Left ventricle myocardium inferior (tissue), 1 donor: Measurements from ENCODE around the gene STK32C. TPM values are rescaled to one million over a fixed set of nuclear protein-coding genes. Genes with fewer than 3 reads are reported as not detected.

ENCODE experiments used
- DNase-seq: peaks from one replicate; pipeline ENCODE4 v3.0.0-alpha.2; 2020
- H3K27ac ChIP-seq: fragments of 200-600 bp; replicated peaks from 2 replicates; pipeline ENCODE4 v1.8.0; 2021
- H3K27me3 ChIP-seq: fragments of 200-600 bp; 2 replicates; pipeline ENCODE4 v1.8.0; 2021; ENCODE audit warnings: low read depth
- H3K36me3 ChIP-seq: fragments of 200-600 bp; 2 replicates; pipeline ENCODE4 v1.8.0; 2021
- H3K4me1 ChIP-seq: fragments of 200-600 bp; 2 replicates; pipeline ENCODE4 v1.8.0; 2021
- H3K4me3 ChIP-seq: fragments of 200-600 bp; 2 replicates; pipeline ENCODE4 v1.8.0; 2021; ENCODE audit warnings: mild to moderate bottlenecking, moderate library complexity
- H3K9me3 ChIP-seq: fragments of 200-600 bp; replicated peaks from 2 replicates; pipeline ENCODE4 v1.8.0; 2021
- intact Hi-C: fragments of 100-400 bp; cut with micrococcal nuclease; formaldehyde crosslinking; loops from one replicate; pipeline ENCODE4 v1.11.0; 2022
- total RNA-seq: library from RNA; stranded (reverse); fragmentation: NEBNext Ultra II Directional; extraction: Animal tissue kit (Norgen Biotek cat#: 25700); gene quantifications from one replicate; pipeline ENCODE4 v1.2.1, GENCODE V29; 2021
- TF ChIP-seq, protein P1 (sequence below): fragments of 200-600 bp; IDR thresholded peaks from 2 replicates; pipeline ENCODE4 v1.8.0; 2021; ENCODE audit warnings: antibody characterized with exemption, mild to moderate bottlenecking, borderline replicate concordance
- donor health status: DM: no; HTN: yes; CAD: no; lungs with severe emphysema.

The STK32C gene
- total RNA-seq, 1 donor from 2014 or later, result 4.4 TPM

DNA sequence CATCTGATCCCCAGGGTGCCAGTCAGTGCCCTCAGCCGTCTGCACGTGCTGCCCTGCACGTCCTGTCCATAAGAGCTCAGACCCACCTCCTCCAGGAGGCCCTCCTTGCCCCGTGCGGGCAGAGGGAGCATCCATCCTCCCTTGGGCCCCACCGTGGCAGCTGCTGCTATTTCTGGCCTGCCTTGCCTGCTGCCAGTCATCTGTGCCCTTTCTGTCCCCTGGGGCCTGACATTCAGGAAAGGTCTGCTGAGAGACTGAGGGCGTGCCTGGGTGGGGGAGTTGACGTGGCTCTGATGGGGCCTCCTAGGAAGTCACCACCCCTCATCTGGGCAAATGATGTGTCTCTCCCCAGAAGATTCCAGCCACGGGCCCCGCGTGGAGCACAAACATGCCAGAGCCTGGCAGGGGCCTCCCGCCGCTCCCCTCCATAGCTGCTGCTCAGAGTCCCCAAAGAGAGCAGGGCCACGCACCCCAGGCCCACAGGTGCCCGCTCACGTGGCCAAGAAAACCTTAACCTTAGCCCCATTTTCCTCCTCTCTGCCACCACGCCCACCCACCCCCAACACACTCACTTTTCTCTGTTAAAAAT lies 99.2 kb downstream of the STK32C start:
- peak; percentile 65 for DNase-seq
- H3K27ac ChIP-seq, result peak overlapping the region; percentile 73
- intact Hi-C loops, result no loop called here
- H3K9me3 ChIP-seq, result peaks cover 10% of the 10 kb centered on the region
- H3K36me3 ChIP-seq, result peaks cover 6% of the 10 kb centered on the region
- H3K4me1 ChIP-seq, result peaks cover 22% of the 10 kb centered on the region
- TF ChIP-seq, protein P1, sequence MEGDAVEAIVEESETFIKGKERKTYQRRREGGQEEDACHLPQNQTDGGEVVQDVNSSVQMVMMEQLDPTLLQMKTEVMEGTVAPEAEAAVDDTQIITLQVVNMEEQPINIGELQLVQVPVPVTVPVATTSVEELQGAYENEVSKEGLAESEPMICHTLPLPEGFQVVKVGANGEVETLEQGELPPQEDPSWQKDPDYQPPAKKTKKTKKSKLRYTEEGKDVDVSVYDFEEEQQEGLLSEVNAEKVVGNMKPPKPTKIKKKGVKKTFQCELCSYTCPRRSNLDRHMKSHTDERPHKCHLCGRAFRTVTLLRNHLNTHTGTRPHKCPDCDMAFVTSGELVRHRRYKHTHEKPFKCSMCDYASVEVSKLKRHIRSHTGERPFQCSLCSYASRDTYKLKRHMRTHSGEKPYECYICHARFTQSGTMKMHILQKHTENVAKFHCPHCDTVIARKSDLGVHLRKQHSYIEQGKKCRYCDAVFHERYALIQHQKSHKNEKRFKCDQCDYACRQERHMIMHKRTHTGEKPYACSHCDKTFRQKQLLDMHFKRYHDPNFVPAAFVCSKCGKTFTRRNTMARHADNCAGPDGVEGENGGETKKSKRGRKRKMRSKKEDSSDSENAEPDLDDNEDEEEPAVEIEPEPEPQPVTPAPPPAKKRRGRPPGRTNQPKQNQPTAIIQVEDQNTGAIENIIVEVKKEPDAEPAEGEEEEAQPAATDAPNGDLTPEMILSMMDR, result no peak
- no peaks in the 10 kb centered on the region for H3K27me3 ChIP-seq
- H3K4me3 ChIP-seq, result no peak overlapping the region

DNA sequence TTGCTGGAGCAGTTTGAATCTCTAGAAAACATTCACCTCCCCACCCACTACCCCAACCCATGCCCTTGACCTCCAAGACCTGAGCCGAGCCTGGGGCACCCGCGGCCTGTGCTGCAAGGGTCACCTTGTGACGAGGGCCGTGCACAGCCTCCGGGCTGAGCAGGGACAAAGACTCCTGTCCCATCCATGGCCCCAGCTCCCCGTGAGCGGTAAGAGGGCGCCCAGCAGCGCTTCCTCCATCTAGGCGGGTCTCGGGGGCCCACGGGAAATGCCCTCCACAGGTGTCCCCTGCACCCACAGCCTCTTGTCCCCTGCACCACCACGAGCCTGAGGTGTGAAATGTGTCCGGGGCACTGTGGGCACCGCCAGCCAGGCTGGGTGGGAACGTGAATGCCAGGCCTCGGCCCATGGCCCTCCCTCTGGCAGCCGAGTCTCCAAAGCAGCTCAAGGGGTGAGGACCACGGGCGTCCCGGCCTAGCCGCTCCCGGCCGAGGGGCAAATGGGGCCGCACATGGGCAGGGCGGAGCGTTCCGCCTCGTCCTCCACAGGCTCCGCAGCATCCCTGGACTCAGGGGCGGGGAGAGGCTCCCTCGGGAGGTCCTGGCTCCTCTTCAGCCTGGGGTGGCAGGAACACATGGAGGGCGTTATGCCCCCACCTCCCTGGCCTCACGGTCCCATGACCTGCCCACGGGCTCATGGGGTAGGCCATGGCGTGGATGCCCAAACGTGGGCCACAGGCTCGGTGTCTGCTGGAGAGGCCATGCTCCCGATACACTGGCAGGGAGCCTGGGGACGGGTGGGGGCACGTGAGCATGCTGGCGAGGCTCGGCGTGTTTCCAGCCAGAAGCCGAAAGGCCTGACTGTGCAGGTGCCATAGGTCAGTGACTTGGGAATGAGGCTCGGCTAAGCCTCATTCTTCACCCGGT lies 100.0 kb downstream of the STK32C start:
- Histone ChIP-seq H3K4me1 (peaks cover 22% of the 10 kb centered on the region), H3K27ac (peak overlapping the region; percentile 73), H3K9me3 (peaks cover 2% of the 10 kb centered on the region), H3K27me3 (no peaks in the 10 kb centered on the region), H3K36me3 (peaks cover 6% of the 10 kb centered on the region), H3K4me3 (no peak overlapping the region)
- intact Hi-C loops, result no loop called here
- no peak for DNase-seq
- TF ChIP-seq, protein P1, result no peak

DNA sequence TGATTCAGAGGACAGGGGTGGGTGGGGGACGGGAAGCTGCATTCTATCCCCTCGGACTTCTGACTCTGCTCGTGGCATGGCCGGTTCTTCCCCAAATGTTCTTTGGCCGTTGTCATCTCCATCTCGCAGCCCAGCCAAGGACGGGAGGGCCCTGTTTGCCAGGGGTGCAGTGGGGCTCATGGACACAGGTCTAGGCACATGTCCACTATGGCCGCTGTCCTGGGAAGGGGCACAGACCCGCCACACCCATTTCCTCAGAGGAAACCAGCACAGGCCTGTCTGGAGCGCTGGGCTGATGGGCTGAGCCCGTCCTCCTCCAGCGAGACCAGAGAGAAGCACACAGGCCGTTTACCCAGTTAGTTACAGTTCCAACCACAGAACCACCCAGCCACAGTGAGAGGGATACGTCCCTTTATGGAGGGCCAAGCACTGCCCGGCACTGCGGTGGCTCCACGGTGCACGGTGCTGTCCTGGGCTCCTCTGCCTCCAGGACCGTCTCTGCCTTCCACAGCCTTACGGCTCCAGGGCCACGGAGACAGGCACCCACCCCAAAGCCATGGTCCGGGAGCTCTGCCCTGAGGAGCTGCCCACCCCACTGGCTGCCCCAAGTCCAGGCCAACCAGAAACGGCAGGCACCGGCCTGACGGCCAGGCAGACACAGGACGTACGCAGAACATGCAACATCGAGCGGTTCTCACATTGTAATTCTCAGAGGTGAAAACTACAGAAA lies 100.8 kb downstream of the STK32C start:
- H3K4me1 ChIP-seq, result peaks cover 22% of the 10 kb centered on the region
- no peak overlapping the region for H3K4me3 ChIP-seq
- H3K27me3 ChIP-seq, result no peaks in the 10 kb centered on the region
- H3K36me3 ChIP-seq, result peaks cover 14% of the 10 kb centered on the region
- intact Hi-C loops, result no loop called here
- TF ChIP-seq, protein P1, result no peak
- peak overlapping the region; percentile 73 for H3K27ac ChIP-seq
- no peaks in the 10 kb centered on the region for H3K9me3 ChIP-seq
- no peak for DNase-seq

DNA sequence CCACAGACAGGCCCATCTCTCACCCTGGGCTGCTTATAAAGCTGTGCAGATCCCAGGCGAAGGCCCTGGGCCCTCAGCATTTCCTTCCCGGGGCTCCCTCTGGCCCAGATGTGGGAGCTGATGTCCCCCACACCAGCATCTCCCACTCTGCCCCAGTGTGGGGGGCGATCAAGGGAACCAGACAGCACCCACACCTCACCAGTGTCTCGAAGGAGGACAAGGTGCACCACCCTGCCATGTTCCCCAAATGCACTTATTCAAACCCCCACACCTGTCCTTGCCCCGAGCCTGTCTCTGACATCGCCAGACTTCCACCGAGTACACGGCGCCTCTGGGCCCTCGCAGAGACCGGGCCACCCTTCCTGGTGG lies 101.4 kb downstream of the STK32C start:
- intact Hi-C loops, result no loop called here
- no peak for DNase-seq
- no peak overlapping the region for H3K4me3 ChIP-seq

More for the DNA sequence above, 101.4 kb downstream of the STK32C start:
- Histone ChIP-seq H3K9me3 (no peaks in the 10 kb centered on the region), H3K4me1 (peaks cover 22% of the 10 kb centered on the region), H3K36me3 (peaks cover 20% of the 10 kb centered on the region), H3K27me3 (no peaks in the 10 kb centered on the region), H3K27ac (peak overlapping the region; percentile 73)
- TF ChIP-seq, protein P1, result no peak
